ENCODE data around the gene ILKAP.

ILKAP gene

GRCh38 chr2:238133499-238134392, 69.7 kb downstream of the ILKAP start:
- no peak for DNase-seq (ENCODE audit: low spot score)

- DNase-seq (ENCODE audit: low spot score), result no peak
These were observed 70.7 kb downstream of the ILKAP start for GRCh38 chr2:238132463-238133450.

GRCh38 chr2:238131761-238132462, 71.6 kb downstream of the ILKAP start:
- no peak for DNase-seq (ENCODE audit: low spot score)

- no peak for DNase-seq (ENCODE audit: low spot score)
These were observed 72.5 kb downstream of the ILKAP start for GRCh38 chr2:238130696-238131628.

GRCh38 chr2:238130111-238130695, 73.3 kb downstream of the ILKAP start:
- DNase-seq (ENCODE audit: low spot score), result no peak

- no peak for DNase-seq (ENCODE audit: low spot score)
These were observed 74.1 kb downstream of the ILKAP start for GRCh38 chr2:238129166-238130010.

GRCh38 chr2:238128534-238129001, 74.9 kb downstream of the ILKAP start:
- no peak for DNase-seq (ENCODE audit: low spot score)

- no peak for DNase-seq (ENCODE audit: low spot score)
These were observed 75.4 kb downstream of the ILKAP start for GRCh38 chr2:238128061-238128440.

- DNase-seq (ENCODE audit: low spot score), result no peak
These were observed 76.1 kb downstream of the ILKAP start for GRCh38 chr2:238127165-238128060.

- DNase-seq (ENCODE audit: low spot score), result no peak
These were observed 76.7 kb downstream of the ILKAP start for GRCh38 chr2:238126775-238127164.

GRCh38 chr2:238126338-238126737, 77.2 kb downstream of the ILKAP start:
- no peak for DNase-seq (ENCODE audit: low spot score)

GRCh38 chr2:238125127-238125885, 78.2 kb downstream of the ILKAP start:
- DNase-seq (ENCODE audit: low spot score), result no peak

GRCh38 chr2:238124488-238125126, 78.9 kb downstream of the ILKAP start:
- DNase-seq (ENCODE audit: low spot score), result no peak

- no peak for DNase-seq (ENCODE audit: low spot score)
These were observed 79.5 kb downstream of the ILKAP start for GRCh38 chr2:238123991-238124470.

GRCh38 chr2:238123218-238123971, 80.1 kb downstream of the ILKAP start:
- no peak for DNase-seq (ENCODE audit: low spot score)

Data from activated CD4-positive, alpha-beta T cell treated with anti-CD3 and anti-CD28 coated beads, Interleukin-2, Interleukin-4, amounts not matched to agents 100 ng/mL and 50 ng/mL, durations not matched to agents 16 hours and 8 hours (primary cell).